CD14-positive monocyte (primary cell): ENCODE measurements around the gene EXOC4. TPM values are rescaled to one million over a fixed set of nuclear protein-coding genes. Genes with fewer than 3 reads are reported as not detected.

Source experiments
- DNase-seq, 3 donors: peaks; one replicate each; pipeline ENCODE4 v3.0.0-alpha.2; 2011 to 2022
- H2AFZ ChIP-seq: 2 replicates; pipeline ENCODE4 v1.6.0; 2012; ENCODE audit warnings: mild to moderate bottlenecking, low read depth, low read length, inconsistent platforms; ENCODE audit not compliant: insufficient read depth, poor library complexity, severe bottlenecking
- H3K27ac ChIP-seq, 2 donors: 1 replicate in 1 of 2; 2 replicates in 1 of 2; pipeline ENCODE4 v1.5.1; 2012 to 2013; ENCODE audit warnings: low read length in 2 of 2, control low read depth in 1 of 2, inconsistent platforms in 1 of 2, low read depth in 1 of 2, mild to moderate bottlenecking in 1 of 2
- H3K27me3 ChIP-seq, 2 donors: one replicate each; pipeline versions ENCODE4 v1.6.0 to v1.6.1; 2011 to 2013; ENCODE audit warnings: low read length in 2 of 2; ENCODE audit not compliant: control insufficient read depth in 2 of 2, insufficient read depth in 2 of 2
- H3K36me3 ChIP-seq, 2 donors: replicated peaks in 1 of 2; 1 replicate in 1 of 2; 2 replicates in 1 of 2; pipeline versions ENCODE4 v1.5.1 to v1.6.1; 2012 to 2013; ENCODE audit warnings: low read length in 2 of 2, control low read depth in 1 of 2, inconsistent platforms in 1 of 2, mild to moderate bottlenecking in 1 of 2; ENCODE audit not compliant: insufficient read depth in 2 of 2, control insufficient read depth in 1 of 2
- H3K4me1 ChIP-seq, 2 donors: 1 replicate in 1 of 2; 2 replicates in 1 of 2; pipeline versions ENCODE4 v1.5.1 to v1.6.1; 2012 to 2013; ENCODE audit warnings: low read length in 2 of 2, control low read depth in 1 of 2, inconsistent platforms in 1 of 2, mild to moderate bottlenecking in 1 of 2, moderate library complexity in 1 of 2; ENCODE audit not compliant: insufficient read depth in 2 of 2, control insufficient read depth in 1 of 2
- H3K4me2 ChIP-seq: replicated peaks from 2 replicates; pipeline ENCODE3; 2012; ENCODE audit warnings: low read length, moderate library complexity, mild to moderate bottlenecking; ENCODE audit not compliant: poor library complexity, severe bottlenecking; ENCODE audit errors: extremely low read depth
- H3K4me3 ChIP-seq, 3 experiments: fragments of 200-600 bp in 1 of 3; sonication (generic) in 1 of 3; replicated peaks in 1 of 3; 1 replicate in 2 of 3; 2 replicates in 1 of 3; pipeline ENCODE4 v1.5.1; 2011 to 2013; ENCODE audit warnings: low read length in 3 of 3, mild to moderate bottlenecking in 3 of 3, control low read depth in 2 of 3, low read depth in 2 of 3, inconsistent platforms in 1 of 3, moderate library complexity in 1 of 3
- H3K79me2 ChIP-seq: 2 replicates; pipeline ENCODE4 v1.6.0; 2012; ENCODE audit warnings: mild to moderate bottlenecking, control low read depth, inconsistent platforms, low read length, moderate library complexity; ENCODE audit not compliant: insufficient read depth
- H3K9ac ChIP-seq: 2 replicates; pipeline ENCODE4 v1.6.0; 2017; ENCODE audit warnings: low read length, mild to moderate bottlenecking; ENCODE audit not compliant: insufficient read depth, poor library complexity, severe bottlenecking
- H3K9me3 ChIP-seq, 2 donors: replicated peaks in 1 of 2; 1 replicate in 1 of 2; 2 replicates in 1 of 2; pipeline versions ENCODE4 v1.5.1 to v1.6.1; 2012 to 2013; ENCODE audit warnings: low read length in 2 of 2, control low read depth in 1 of 2; ENCODE audit not compliant: control insufficient read depth in 1 of 2, insufficient read depth in 1 of 2
- H4K20me1 ChIP-seq: 2 replicates; pipeline ENCODE4 v1.6.0; 2012; ENCODE audit warnings: mild to moderate bottlenecking, low read length, control low read depth, moderate library complexity; ENCODE audit not compliant: insufficient read depth
- H3K27ac Mint-ChIP-seq, 7 donors: one replicate each; pipeline ENCODE4 v1.8.0; 2020; ENCODE audit warnings: mild to moderate bottlenecking in 7 of 7, mixed read lengths in 7 of 7, moderate library complexity in 6 of 7, inconsistent platforms in 2 of 7
- H3K27me3 Mint-ChIP-seq, 3 donors: one replicate each; pipeline ENCODE4 v1.8.0; 2021 to 2022; ENCODE audit warnings: low read depth in 3 of 3, mild to moderate bottlenecking in 3 of 3, mixed read lengths in 3 of 3, moderate library complexity in 3 of 3, inconsistent platforms in 1 of 3
- H3K36me3 Mint-ChIP-seq, 2 donors: one replicate each; pipeline ENCODE4 v1.8.0; 2020; ENCODE audit warnings: mixed read lengths in 2 of 2, inconsistent platforms in 1 of 2, mild to moderate bottlenecking in 1 of 2
- H3K4me1 Mint-ChIP-seq: one replicate; pipeline ENCODE4 v1.8.0; 2020; ENCODE audit warnings: mild to moderate bottlenecking, mixed read lengths
- H3K4me3 Mint-ChIP-seq, 2 donors: one replicate each; pipeline ENCODE4 v1.8.0; 2020; ENCODE audit warnings: mild to moderate bottlenecking in 2 of 2, mixed read lengths in 2 of 2, moderate library complexity in 1 of 2
- H3K9me3 Mint-ChIP-seq, 7 donors: one replicate each; pipeline ENCODE4 v1.8.0; 2020 to 2022; ENCODE audit warnings: mixed read lengths in 7 of 7, mild to moderate bottlenecking in 6 of 7, moderate library complexity in 6 of 7, inconsistent platforms in 2 of 7
- WGBS: methylation state at CpG from one replicate; pipeline ENCODE4 v1.1.5; 2013; ENCODE audit warnings: missing lambda C conversion rate; ENCODE audit not compliant: insufficient coverage; 5-methylcytosine and 5-hydroxymethylcytosine counted together
- intact Hi-C, 2 donors: fragments of 100-400 bp; cut with micrococcal nuclease; formaldehyde crosslinking; loops; one replicate each; pipeline versions ENCODE4 v1.15.0 to v1.15.1; 2023
- polyA plus RNA-seq, 3 donors: library from polyadenylated mRNA; depleted of rRNA in 1 of 3; unstranded in 2 of 3; stranded (reverse) in 1 of 3; fragments of 300-500 nt in 2 of 3; fragments of >200 nt in 1 of 3; fragmentation: Illumina TruSeq in 2 of 3; gene quantifications; 1 replicate in 2 of 3; 2 replicates in 1 of 3; pipeline ENCODE4 v1.2.3, GENCODE V29; 2012 to 2021
- TF ChIP-seq, protein P1 (sequence below): fragments of 200-600 bp; IDR thresholded peaks from one replicate; pipeline ENCODE4 v1.8.0; 2022; ENCODE audit warnings: antibody characterized with exemption, mild to moderate bottlenecking

EXOC4 gene
- polyA plus RNA-seq, 3 donors = 20.6 to 22.3 (median 22.3) TPM

DNA sequence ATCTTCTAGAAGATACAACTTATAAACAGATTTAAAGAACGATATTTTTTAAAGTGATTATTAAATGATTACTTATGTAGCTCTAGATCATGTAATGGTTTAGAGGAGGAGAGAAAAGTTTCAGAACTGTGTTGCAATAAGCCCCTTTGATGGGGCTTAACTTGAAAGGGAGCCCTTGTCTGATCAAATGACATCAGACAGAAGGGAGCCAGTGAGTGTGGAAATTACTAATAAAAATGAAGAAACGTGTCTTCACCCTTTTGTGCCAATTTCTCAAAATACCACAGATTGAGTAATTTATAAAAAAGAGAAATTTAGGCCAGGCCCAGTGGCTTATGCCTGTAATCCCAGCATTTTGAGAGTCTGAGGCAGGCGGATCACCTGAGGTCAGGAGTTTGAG lies 318.2 kb downstream of the EXOC4 start:
- no CpG with 5 or more reads among the region's 3 CpGs for WGBS
- Histone ChIP-seq H2AFZ (no peak overlapping the region), H3K4me1 (peaks cover 0 to 4% of the 10 kb centered on the region in 2 donors), H3K27me3 (no peaks in the 10 kb centered on the region), H3K9ac (no peak overlapping the region), H3K27ac (no peak overlapping the region), H4K20me1 (no peaks in the 10 kb centered on the region), H3K9me3 (no peaks in the 10 kb centered on the region), H3K79me2 (no peaks in the 10 kb centered on the region), H3K36me3 (no peaks in the 10 kb centered on the region), H3K4me3 (no peak overlapping the region), H3K4me2 (no peak overlapping the region)
- Mint-ChIP-seq H3K9me3 (no peaks in the 10 kb centered on the region), H3K27me3 (no peaks in the 10 kb centered on the region), H3K4me1 (peaks cover 8% of the 10 kb centered on the region), H3K27ac (no peak overlapping the region), H3K4me3 (no peak overlapping the region), H3K36me3 (no peaks in the 10 kb centered on the region)
- DNase-seq = no peak
- intact Hi-C loops = no loop called here
- TF ChIP-seq, protein P1, sequence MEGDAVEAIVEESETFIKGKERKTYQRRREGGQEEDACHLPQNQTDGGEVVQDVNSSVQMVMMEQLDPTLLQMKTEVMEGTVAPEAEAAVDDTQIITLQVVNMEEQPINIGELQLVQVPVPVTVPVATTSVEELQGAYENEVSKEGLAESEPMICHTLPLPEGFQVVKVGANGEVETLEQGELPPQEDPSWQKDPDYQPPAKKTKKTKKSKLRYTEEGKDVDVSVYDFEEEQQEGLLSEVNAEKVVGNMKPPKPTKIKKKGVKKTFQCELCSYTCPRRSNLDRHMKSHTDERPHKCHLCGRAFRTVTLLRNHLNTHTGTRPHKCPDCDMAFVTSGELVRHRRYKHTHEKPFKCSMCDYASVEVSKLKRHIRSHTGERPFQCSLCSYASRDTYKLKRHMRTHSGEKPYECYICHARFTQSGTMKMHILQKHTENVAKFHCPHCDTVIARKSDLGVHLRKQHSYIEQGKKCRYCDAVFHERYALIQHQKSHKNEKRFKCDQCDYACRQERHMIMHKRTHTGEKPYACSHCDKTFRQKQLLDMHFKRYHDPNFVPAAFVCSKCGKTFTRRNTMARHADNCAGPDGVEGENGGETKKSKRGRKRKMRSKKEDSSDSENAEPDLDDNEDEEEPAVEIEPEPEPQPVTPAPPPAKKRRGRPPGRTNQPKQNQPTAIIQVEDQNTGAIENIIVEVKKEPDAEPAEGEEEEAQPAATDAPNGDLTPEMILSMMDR = no peak

GRCh38 chr7:133572087-133572486 lies 319.2 kb downstream of the EXOC4 start:
- Histone ChIP-seq H3K9me3 (no peaks in the 10 kb centered on the region), H3K79me2 (no peaks in the 10 kb centered on the region), H3K4me1 (peaks cover 0 to 4% of the 10 kb centered on the region in 2 donors), H3K27me3 (no peaks in the 10 kb centered on the region), H3K27ac (no peak overlapping the region), H3K9ac (no peak overlapping the region), H3K4me2 (no peak overlapping the region), H4K20me1 (no peaks in the 10 kb centered on the region), H3K36me3 (no peaks in the 10 kb centered on the region), H3K4me3 (no peak overlapping the region), H2AFZ (no peak overlapping the region)
- Mint-ChIP-seq H3K36me3 (no peaks in the 10 kb centered on the region), H3K4me3 (no peak overlapping the region), H3K9me3 (no peaks in the 10 kb centered on the region), H3K27me3 (no peaks in the 10 kb centered on the region), H3K4me1 (peaks cover 8% of the 10 kb centered on the region), H3K27ac (no peak overlapping the region)
- intact Hi-C loops = no loop called here
- TF ChIP-seq, protein P1 = no peak
- DNase-seq = no peak
